Liver (tissue), 9 donors: ENCODE results near the gene EPX. TPM values are rescaled to one million over a fixed set of nuclear protein-coding genes. Genes with fewer than 3 reads are reported as not detected.

Experiments used
- DNase-seq: peaks from one replicate; pipeline ENCODE4 v3.0.0-alpha.2; 2017; ENCODE audit warnings: low spot score
- H3K27ac ChIP-seq, 2 donors: one replicate each; pipeline ENCODE4 v1.7.0; 2013; ENCODE audit warnings: inconsistent platforms in 2 of 2, low read length in 2 of 2, control low read depth in 1 of 2, low read depth in 1 of 2, mild to moderate bottlenecking in 1 of 2
- H3K27me3 ChIP-seq, 4 donors: one replicate each; pipeline versions ENCODE4 v1.6.1 to v1.7.0; 2013; ENCODE audit warnings: low read length in 3 of 4, inconsistent platforms in 1 of 4, mild to moderate bottlenecking in 1 of 4, moderate library complexity in 1 of 4; ENCODE audit not compliant: control insufficient read depth in 4 of 4, insufficient read depth in 4 of 4
- H3K36me3 ChIP-seq, 4 donors: one replicate each; pipeline versions ENCODE4 v1.6.1 to v1.7.0; 2013; ENCODE audit warnings: low read length in 3 of 4, mild to moderate bottlenecking in 3 of 4, low read depth in 1 of 4, moderate library complexity in 1 of 4; ENCODE audit not compliant: control insufficient read depth in 4 of 4, insufficient read depth in 3 of 4
- H3K4me1 ChIP-seq, 4 donors: one replicate each; pipeline versions ENCODE4 v1.6.1 to v1.7.0; 2013; ENCODE audit warnings: low read length in 3 of 4, mild to moderate bottlenecking in 3 of 4, moderate library complexity in 1 of 4; ENCODE audit not compliant: control insufficient read depth in 4 of 4, insufficient read depth in 4 of 4
- H3K4me3 ChIP-seq, 3 donors: one replicate each; pipeline versions ENCODE4 v1.6.1 to v1.7.0; 2013; ENCODE audit warnings: low read length in 3 of 3, control low read depth in 1 of 3, low read depth in 1 of 3, mild to moderate bottlenecking in 1 of 3
- H3K9ac ChIP-seq, 2 donors: one replicate each; pipeline ENCODE4 v1.7.0; 2013; ENCODE audit warnings: low read length in 2 of 2, mild to moderate bottlenecking in 2 of 2, moderate library complexity in 2 of 2, control low read depth in 1 of 2, low read depth in 1 of 2
- H3K9me3 ChIP-seq, 4 donors: one replicate each; pipeline versions ENCODE4 v1.6.1 to v1.7.0; 2013; ENCODE audit warnings: low read length in 3 of 4; ENCODE audit not compliant: control insufficient read depth in 4 of 4
- CTCF ChIP-seq: fragments of 150-350 bp; IDR thresholded peaks from 2 replicates; pipeline ENCODE4 v1.5.1; 2017; ENCODE audit warnings: improper control_type of control experiment, low read depth, low read length; ENCODE audit not compliant: missing input control
- FOXA1 ChIP-seq: IDR thresholded peaks from 2 replicates; pipeline ENCODE4 v1.6.1; 2016; ENCODE audit warnings: antibody characterized with exemption
- GABPA ChIP-seq, 2 donors: IDR thresholded peaks in 1 of 2; conservative IDR thresholded peaks in 1 of 2; 2 replicates each; pipeline ENCODE4 v1.6.1; 2016; ENCODE audit warnings: antibody characterized with exemption in 2 of 2, mild to moderate bottlenecking in 1 of 2, moderate library complexity in 1 of 2
- NR2F2 ChIP-seq: IDR thresholded peaks from 2 replicates; pipeline ENCODE4 v1.6.1; 2016; ENCODE audit warnings: antibody characterized with exemption
- RAD21 ChIP-seq, 2 donors: IDR thresholded peaks; 2 replicates each; pipeline ENCODE4 v1.6.1; 2016; ENCODE audit warnings: antibody characterized with exemption in 2 of 2, mild to moderate bottlenecking in 2 of 2
- RXRA ChIP-seq, 2 donors: IDR thresholded peaks; 2 replicates each; pipeline ENCODE4 v1.6.1; 2017 to 2018; ENCODE audit warnings: antibody characterized with exemption in 2 of 2, mild to moderate bottlenecking in 1 of 2
- SP1 ChIP-seq: IDR thresholded peaks from 2 replicates; pipeline ENCODE4 v1.6.1; 2018; ENCODE audit warnings: antibody characterized with exemption, mild to moderate bottlenecking
- WGBS: extraction: QIAGEN DNeasy Blood & Tissue Kit; methylation state at CpG from one replicate; pipeline ENCODE4 v1.1.7; 2013; 5-methylcytosine and 5-hydroxymethylcytosine counted together
- polyA plus RNA-seq, 2 donors: library from polyadenylated mRNA; stranded (reverse) in 1 of 2; unstranded in 1 of 2; fragments of 200-250 nt in 1 of 2; fragments of >200 nt in 1 of 2; fragmentation: Nextera tagmentation in 1 of 2; extraction: Ambion mirVana in 1 of 2; gene quantifications; one replicate each; pipeline versions ENCODE4 v1.2.1 to v1.2.3, GENCODE V29; 2013 to 2015
- total RNA-seq, 2 donors: library from RNA; depleted of rRNA; stranded (reverse); fragments of >200 nt; gene quantifications; one replicate each; pipeline ENCODE4 v1.2.3, GENCODE V29; 2014
- TF ChIP-seq, protein P1 (sequence below): IDR thresholded peaks from 2 replicates; pipeline ENCODE4 v1.6.1; 2016; ENCODE audit warnings: antibody characterized with exemption, mild to moderate bottlenecking
- TF ChIP-seq, protein P2 (sequence below): IDR thresholded peaks from 2 replicates; pipeline ENCODE4 v1.6.1; 2016; ENCODE audit warnings: antibody characterized with exemption
- TF ChIP-seq, protein P3 (sequence below): IDR thresholded peaks from 2 replicates; pipeline ENCODE4 v1.6.1; 2016; ENCODE audit warnings: antibody characterized with exemption
- donor health status: healthy.
- donor health status: healthy.
- donor health status: healthy.
- donor health status: healthy.
- donor health status: healthy.

EPX gene
- total and polyA plus RNA-seq, 4 donors = 0.09 to 10.0 TPM; not detected in 2

- TF ChIP-seq SP1 (no peak), NR2F2 (no peak), CTCF (peak; percentile 28), RXRA (IDR thresholded peaks at IDR 0.05) (peak in 1 of 2 donors; percentile 26), RAD21 (IDR thresholded peaks at IDR 0.05) (peak in 1 of 2 donors; percentile 62)
- Histone ChIP-seq H3K27ac (no peak overlapping the region), H3K9me3 (no peaks in the 10 kb centered on the region), H3K36me3 (peaks cover 0 to 3% (median 0%) of the 10 kb centered on the region in 4 donors), H3K9ac (no peak overlapping the region), H3K27me3 (peaks cover 0 to 8% (median 0%) of the 10 kb centered on the region in 4 donors), H3K4me3 (no peak overlapping the region), H3K4me1 (no peaks in the 10 kb centered on the region)
- WGBS = 45% methylated on average over 14 of the region's 14 CpGs
- peak; percentile 49 for DNase-seq
Observed at GRCh38 chr17:58200024-58200633, 7.6 kb downstream of the EPX start.

DNA sequence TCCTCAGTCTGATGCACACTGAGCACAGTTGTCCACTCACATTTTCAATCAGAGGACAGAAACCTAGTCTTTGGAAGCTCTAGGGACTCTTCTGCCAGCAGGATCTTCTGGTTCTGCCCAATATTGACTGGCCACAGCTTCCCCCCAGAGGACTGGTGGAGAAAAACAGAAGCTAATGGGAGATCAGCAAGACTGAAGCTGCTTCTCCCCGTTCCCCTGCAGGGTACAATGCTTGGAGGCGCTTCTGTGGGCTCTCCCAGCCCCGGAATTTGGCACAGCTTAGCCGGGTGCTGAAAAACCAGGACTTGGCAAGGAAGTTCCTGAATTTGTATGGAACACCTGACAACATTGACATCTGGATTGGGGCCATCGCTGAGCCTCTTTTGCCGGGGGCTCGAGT is 10.3 kb downstream of the EPX start:
- DNase-seq = no peak
- WGBS = 91% methylated on average over 7 of the region's 7 CpGs
- Histone ChIP-seq H3K27ac (no peak overlapping the region), H3K9ac (no peak overlapping the region), H3K9me3 (no peaks in the 10 kb centered on the region), H3K4me3 (no peak overlapping the region), H3K4me1 (no peaks in the 10 kb centered on the region), H3K27me3 (peaks cover 0 to 8% (median 0%) of the 10 kb centered on the region in 4 donors), H3K36me3 (peaks cover 0 to 21% (median 6%) of the 10 kb centered on the region in 4 donors)
- TF ChIP-seq CTCF (no peak), GABPA (IDR thresholded peaks at IDR 0.05 in 1 of 2, conservative IDR thresholded peaks at IDR 0.05 in 1 of 2) (no peak), RAD21 (IDR thresholded peaks at IDR 0.05) (no peak), FOXA1 (no peak), RXRA (IDR thresholded peaks at IDR 0.05) (no peak), NR2F2 (no peak)
- TF ChIP-seq, protein P1, sequence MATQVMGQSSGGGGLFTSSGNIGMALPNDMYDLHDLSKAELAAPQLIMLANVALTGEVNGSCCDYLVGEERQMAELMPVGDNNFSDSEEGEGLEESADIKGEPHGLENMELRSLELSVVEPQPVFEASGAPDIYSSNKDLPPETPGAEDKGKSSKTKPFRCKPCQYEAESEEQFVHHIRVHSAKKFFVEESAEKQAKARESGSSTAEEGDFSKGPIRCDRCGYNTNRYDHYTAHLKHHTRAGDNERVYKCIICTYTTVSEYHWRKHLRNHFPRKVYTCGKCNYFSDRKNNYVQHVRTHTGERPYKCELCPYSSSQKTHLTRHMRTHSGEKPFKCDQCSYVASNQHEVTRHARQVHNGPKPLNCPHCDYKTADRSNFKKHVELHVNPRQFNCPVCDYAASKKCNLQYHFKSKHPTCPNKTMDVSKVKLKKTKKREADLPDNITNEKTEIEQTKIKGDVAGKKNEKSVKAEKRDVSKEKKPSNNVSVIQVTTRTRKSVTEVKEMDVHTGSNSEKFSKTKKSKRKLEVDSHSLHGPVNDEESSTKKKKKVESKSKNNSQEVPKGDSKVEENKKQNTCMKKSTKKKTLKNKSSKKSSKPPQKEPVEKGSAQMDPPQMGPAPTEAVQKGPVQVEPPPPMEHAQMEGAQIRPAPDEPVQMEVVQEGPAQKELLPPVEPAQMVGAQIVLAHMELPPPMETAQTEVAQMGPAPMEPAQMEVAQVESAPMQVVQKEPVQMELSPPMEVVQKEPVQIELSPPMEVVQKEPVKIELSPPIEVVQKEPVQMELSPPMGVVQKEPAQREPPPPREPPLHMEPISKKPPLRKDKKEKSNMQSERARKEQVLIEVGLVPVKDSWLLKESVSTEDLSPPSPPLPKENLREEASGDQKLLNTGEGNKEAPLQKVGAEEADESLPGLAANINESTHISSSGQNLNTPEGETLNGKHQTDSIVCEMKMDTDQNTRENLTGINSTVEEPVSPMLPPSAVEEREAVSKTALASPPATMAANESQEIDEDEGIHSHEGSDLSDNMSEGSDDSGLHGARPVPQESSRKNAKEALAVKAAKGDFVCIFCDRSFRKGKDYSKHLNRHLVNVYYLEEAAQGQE = no peak
- TF ChIP-seq, protein P2, sequence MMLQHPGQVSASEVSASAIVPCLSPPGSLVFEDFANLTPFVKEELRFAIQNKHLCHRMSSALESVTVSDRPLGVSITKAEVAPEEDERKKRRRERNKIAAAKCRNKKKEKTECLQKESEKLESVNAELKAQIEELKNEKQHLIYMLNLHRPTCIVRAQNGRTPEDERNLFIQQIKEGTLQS = no peak
- TF ChIP-seq, protein P3, sequence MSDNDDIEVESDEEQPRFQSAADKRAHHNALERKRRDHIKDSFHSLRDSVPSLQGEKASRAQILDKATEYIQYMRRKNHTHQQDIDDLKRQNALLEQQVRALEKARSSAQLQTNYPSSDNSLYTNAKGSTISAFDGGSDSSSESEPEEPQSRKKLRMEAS = no peak
